GM23338 (cell line): ENCODE results near the gene CRLF3. TPM values are rescaled to one million over a fixed set of nuclear protein-coding genes. Genes with fewer than 3 reads are reported as not detected.
"Not testable (repeated sequence)": the region's sequence is repeated elsewhere in the genome, so short reads cannot be mapped to it uniquely, and the experiment has no call there.

Source experiments
- ATAC-seq: fragments of 200-7000 bp; cut with Tn5 transposase; 3 replicates; pipeline ENCODE4 v1.9.1; 2020
- DNase-seq: peaks from one replicate; pipeline ENCODE4 v3.0.0-alpha.2; 2015; ENCODE audit warnings: low spot score
- H2AFZ ChIP-seq: fragments of 200-600 bp; sonication (generic); 2 replicates; pipeline ENCODE4 v1.8.0; 2016; ENCODE audit warnings: antibody characterized with exemption, mild to moderate bottlenecking, moderate library complexity
- H3F3A ChIP-seq: fragments of 200-600 bp; sonication (generic); replicated peaks from 2 replicates; pipeline ENCODE4 v1.8.0; 2017; ENCODE audit warnings: antibody characterized with exemption, mixed run types, low read depth
- H3K27ac ChIP-seq: fragments of 200-600 bp; sonication (generic); 2 replicates; pipeline ENCODE4 v1.6.1; 2016; ENCODE audit warnings: low read depth
- H3K27me3 ChIP-seq: fragments of 200-600 bp; sonication (generic); 2 replicates; pipeline ENCODE4 v1.8.0; 2016; ENCODE audit warnings: mild to moderate bottlenecking, mixed run types, moderate library complexity; ENCODE audit not compliant: insufficient read depth
- H3K36me3 ChIP-seq: fragments of 200-600 bp; sonication (generic); 2 replicates; pipeline ENCODE4 v1.8.0; 2016; ENCODE audit warnings: mild to moderate bottlenecking; ENCODE audit not compliant: insufficient read depth
- H3K4me1 ChIP-seq: fragments of 200-600 bp; sonication (generic); 2 replicates; pipeline ENCODE4 v1.8.0; 2016; ENCODE audit warnings: mild to moderate bottlenecking, moderate library complexity; ENCODE audit not compliant: insufficient read depth
- H3K4me2 ChIP-seq: fragments of 200-600 bp; sonication (generic); 2 replicates; pipeline ENCODE4 v1.7.1; 2017; ENCODE audit warnings: mixed run types
- H3K4me3 ChIP-seq: fragments of 200-600 bp; sonication (generic); 2 replicates; pipeline ENCODE4 v1.6.1; 2016; ENCODE audit warnings: mixed run types
- H3K79me2 ChIP-seq: fragments of 200-600 bp; sonication (generic); replicated peaks from 2 replicates; pipeline ENCODE4 v1.8.0; 2017; ENCODE audit warnings: mild to moderate bottlenecking; ENCODE audit not compliant: insufficient read depth
- H3K9me2 ChIP-seq: fragments of 200-600 bp; sonication (generic); 2 replicates; pipeline ENCODE4 v1.8.0; 2017; ENCODE audit not compliant: insufficient read depth
- H4K20me1 ChIP-seq: fragments of 200-600 bp; sonication (generic); replicated peaks from 2 replicates; pipeline ENCODE4 v1.8.0; 2017; ENCODE audit warnings: mild to moderate bottlenecking; ENCODE audit not compliant: insufficient read depth
- H3K27ac Mint-ChIP-seq: 2 replicates; pipeline ENCODE4 v1.8.0; 2020; ENCODE audit warnings: inconsistent platforms, mild to moderate bottlenecking, moderate library complexity, mixed read lengths
- H3K27me3 Mint-ChIP-seq: 3 replicates; pipeline ENCODE4 v1.8.0; 2022; ENCODE audit warnings: low read depth, mild to moderate bottlenecking, moderate library complexity, mixed read lengths, inconsistent platforms; ENCODE audit not compliant: insufficient read depth, poor library complexity
- H3K36me3 Mint-ChIP-seq: 3 replicates; pipeline ENCODE4 v1.8.0; 2021; ENCODE audit warnings: low read depth, mild to moderate bottlenecking, inconsistent platforms, moderate library complexity, mixed read lengths
- H3K4me1 Mint-ChIP-seq: 3 replicates; pipeline ENCODE4 v1.8.0; 2020; ENCODE audit warnings: mild to moderate bottlenecking, inconsistent platforms, mixed read lengths
- H3K4me3 Mint-ChIP-seq: 3 replicates; pipeline ENCODE4 v1.8.0; 2021; ENCODE audit warnings: moderate library complexity, mild to moderate bottlenecking, inconsistent platforms, mixed read lengths
- H3K9me3 Mint-ChIP-seq: 3 replicates; pipeline ENCODE4 v1.8.0; 2020; ENCODE audit warnings: moderate library complexity, mild to moderate bottlenecking, inconsistent platforms, mixed read lengths
- CREB1 ChIP-seq: fragments of 250-450 bp; sonication (Bioruptor Pico); IDR thresholded peaks from 2 replicates; pipeline ENCODE4 v1.5.0; 2020; ENCODE audit warnings: low read depth, mild to moderate bottlenecking, moderate library complexity
- ETS1 ChIP-seq: IDR thresholded peaks from 2 replicates; pipeline ENCODE4 v1.6.1; 2016; ENCODE audit warnings: antibody characterized with exemption
- EZH2phosphoT487 ChIP-seq: fragments of 200-600 bp; sonication (generic); IDR thresholded peaks from one replicate; pipeline ENCODE4 v1.8.1; 2018; ENCODE audit warnings: antibody characterized with exemption; ENCODE audit not compliant: unreplicated experiment
- JUNB ChIP-seq: IDR thresholded peaks from one replicate; pipeline ENCODE4 v1.6.1; 2016; ENCODE audit warnings: antibody characterized with exemption; ENCODE audit not compliant: unreplicated experiment
- NANOG ChIP-seq: IDR thresholded peaks from 2 replicates; pipeline ENCODE4 v1.6.1; 2016; ENCODE audit warnings: antibody characterized with exemption, borderline replicate concordance
- REST ChIP-seq: IDR thresholded peaks from one replicate; pipeline ENCODE4 v1.6.1; 2018; ENCODE audit warnings: antibody characterized with exemption; ENCODE audit not compliant: unreplicated experiment
- STAT1 ChIP-seq: IDR thresholded peaks from one replicate; pipeline ENCODE4 v1.6.1; 2016; ENCODE audit warnings: antibody characterized with exemption; ENCODE audit not compliant: unreplicated experiment
- ZNF331 ChIP-seq: fragments of 250-450 bp; sonication (Bioruptor Pico); IDR thresholded peaks from 2 replicates; pipeline ENCODE4 v1.5.0; 2020; ENCODE audit warnings: low read depth, mild to moderate bottlenecking, moderate library complexity
- polyA plus RNA-seq: library from polyadenylated mRNA; unstranded; fragments of >200 nt; fragmentation: Nextera tagmentation; extraction: Ambion mirVana; gene quantifications from 2 replicates; pipeline ENCODE4 v1.2.1, GENCODE V29; 2016
- total RNA-seq: library from RNA; depleted of rRNA; stranded (reverse); fragments of >200 nt; shearing (Covaris generic); gene quantifications from 2 replicates; pipeline ENCODE4 v1.2.3, GENCODE V29; 2014
- TF ChIP-seq, protein P1 (sequence below), 2 experiments: fragments of 200-600 bp in 1 of 2; sonication (generic) in 1 of 2; conservative IDR thresholded peaks; 2 replicates each; pipeline versions ENCODE4 v1.5.1 to v1.6.1; 2016 to 2017; ENCODE audit warnings: antibody characterized with exemption in 2 of 2, low read depth in 2 of 2, mild to moderate bottlenecking in 2 of 2, moderate library complexity in 1 of 2

The CRLF3 gene
- total and polyA plus RNA-seq, 2 experiments from 2014 or later: 24.2 to 28.6 TPM

- not testable (repeated sequence) for H3F3A ChIP-seq, DNase-seq, H3K36me3 ChIP-seq, H3K4me2 ChIP-seq, H3K27ac ChIP-seq, ATAC-seq, H3K4me3 Mint-ChIP-seq, H3K27ac Mint-ChIP-seq, H3K4me3 ChIP-seq, H3K27me3 Mint-ChIP-seq, H3K9me2 ChIP-seq, H3K27me3 ChIP-seq, H3K9me3 Mint-ChIP-seq, H3K4me1 ChIP-seq, H3K4me1 Mint-ChIP-seq, H2AFZ ChIP-seq
- peaks cover 14% of the 10 kb centered on the region; the same call in 2 of the 3 replicates for H3K36me3 Mint-ChIP-seq
- Histone ChIP-seq H4K20me1 (peaks cover 32% of the 10 kb centered on the region), H3K79me2 (peaks cover 100% of the 10 kb centered on the region)
Observed at GRCh38 chr17:30814860-30815259, 9.6 kb downstream of the CRLF3 start.

DNA sequence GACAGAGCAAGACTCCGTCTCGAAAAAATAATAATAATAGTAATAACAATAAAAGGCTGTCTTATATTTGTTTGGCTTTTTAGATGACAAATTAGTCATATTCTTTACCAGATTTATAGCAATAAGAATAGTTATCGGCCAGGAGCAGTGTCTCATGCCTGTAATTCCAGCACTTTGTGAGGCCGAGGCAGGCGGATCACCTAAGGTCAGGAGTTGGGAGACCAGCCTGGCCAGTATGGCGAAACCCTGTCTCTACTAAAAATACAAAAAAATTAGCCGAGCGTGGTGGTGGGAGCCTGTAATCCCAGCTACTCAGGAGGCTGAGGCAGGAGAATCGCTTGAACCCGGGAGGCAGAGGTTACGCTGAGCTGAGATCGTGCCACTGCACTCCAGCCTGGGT is 10.3 kb downstream of the CRLF3 start:
- not testable (repeated sequence) for H3K9me2 ChIP-seq, H3K9me3 Mint-ChIP-seq, H3K36me3 ChIP-seq, H3K4me2 ChIP-seq, H3K27ac Mint-ChIP-seq, H3K4me1 Mint-ChIP-seq, H3K27ac ChIP-seq, H3F3A ChIP-seq, H3K27me3 Mint-ChIP-seq, H3K4me3 Mint-ChIP-seq, H2AFZ ChIP-seq, ATAC-seq, DNase-seq, H3K27me3 ChIP-seq, H3K4me1 ChIP-seq, H3K4me3 ChIP-seq
- Histone ChIP-seq H3K79me2 (peaks cover 100% of the 10 kb centered on the region), H4K20me1 (peaks cover 31% of the 10 kb centered on the region)
- H3K36me3 Mint-ChIP-seq: peaks cover 16% of the 10 kb centered on the region; the same call in 2 of the 3 replicates

DNA sequence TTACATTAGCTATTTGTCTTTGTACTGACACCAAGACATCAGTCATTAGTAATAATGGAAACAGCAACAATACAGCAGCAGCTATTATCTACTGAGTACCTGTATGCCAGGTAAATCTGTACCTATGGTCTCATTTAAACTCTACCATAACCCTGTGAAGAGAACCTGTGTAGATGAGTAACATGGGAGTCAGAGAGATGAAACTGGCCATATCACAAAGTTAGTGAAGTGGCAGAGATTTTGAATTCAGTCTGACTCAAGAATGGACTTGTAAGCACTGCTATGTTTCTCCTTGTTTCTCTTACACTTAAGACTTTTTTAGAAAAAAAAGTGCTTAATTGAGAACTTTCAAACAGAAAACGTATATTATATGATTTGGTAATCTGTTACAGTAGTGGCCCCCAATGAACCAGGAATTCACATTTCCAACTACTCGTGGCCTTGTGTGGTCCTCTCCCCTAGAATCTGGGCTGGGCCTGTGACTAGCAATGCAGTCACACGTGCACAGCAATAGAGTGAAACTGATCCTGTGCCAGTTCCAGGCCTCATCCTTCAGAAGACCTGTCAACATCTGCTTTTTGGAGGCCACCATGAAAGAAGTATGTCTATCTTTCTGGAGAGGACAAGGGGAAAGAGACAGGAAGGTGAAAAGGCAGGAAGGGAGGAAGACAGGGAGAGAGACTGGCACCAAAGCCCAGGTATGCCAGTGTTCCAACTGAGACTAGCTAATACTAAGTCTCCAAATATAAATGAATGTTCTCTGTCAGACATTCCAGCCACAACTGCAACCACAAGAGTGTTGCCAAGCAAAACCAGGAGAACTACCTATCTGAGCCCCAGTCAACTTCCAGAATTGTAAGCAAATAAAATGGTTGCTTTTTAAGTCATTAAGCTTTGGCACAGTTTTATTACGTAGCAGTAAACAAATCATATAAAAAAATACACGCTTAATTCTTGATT is 12.0 kb downstream of the CRLF3 start:
- Histone ChIP-seq H3K4me1 (peaks cover 5% of the 10 kb centered on the region; the same call in 1 of the 2 replicates), H3K9me2 (no peaks in the 10 kb centered on the region), H3K27ac (no peak overlapping the region), H3K79me2 (peaks cover 94% of the 10 kb centered on the region), H3K4me2 (no peak overlapping the region), H4K20me1 (peaks cover 32% of the 10 kb centered on the region), H2AFZ (no peak overlapping the region), H3K36me3 (no peaks in the 10 kb centered on the region; the same call in 1 of the 2 replicates), H3K4me3 (no peak overlapping the region), H3F3A (no peaks in the 10 kb centered on the region), H3K27me3 (no peaks in the 10 kb centered on the region)
- H3K4me1 Mint-ChIP-seq: peaks cover 10% of the 10 kb centered on the region; the same call in 2 of the 3 replicates
- ATAC-seq: no peak
- no peak overlapping the region for H3K4me3 Mint-ChIP-seq
- no peaks in the 10 kb centered on the region for H3K9me3 Mint-ChIP-seq
- no peak overlapping the region; the same call in 1 of the 2 replicates for H3K27ac Mint-ChIP-seq
- H3K36me3 Mint-ChIP-seq: peaks cover 11% of the 10 kb centered on the region; the same call in 2 of the 3 replicates
- no peaks in the 10 kb centered on the region for H3K27me3 Mint-ChIP-seq
- no peak for DNase-seq
- no peak for TF ChIP-seq NANOG
- no peak for TF ChIP-seq EZH2phosphoT487
- TF ChIP-seq, protein P1, sequence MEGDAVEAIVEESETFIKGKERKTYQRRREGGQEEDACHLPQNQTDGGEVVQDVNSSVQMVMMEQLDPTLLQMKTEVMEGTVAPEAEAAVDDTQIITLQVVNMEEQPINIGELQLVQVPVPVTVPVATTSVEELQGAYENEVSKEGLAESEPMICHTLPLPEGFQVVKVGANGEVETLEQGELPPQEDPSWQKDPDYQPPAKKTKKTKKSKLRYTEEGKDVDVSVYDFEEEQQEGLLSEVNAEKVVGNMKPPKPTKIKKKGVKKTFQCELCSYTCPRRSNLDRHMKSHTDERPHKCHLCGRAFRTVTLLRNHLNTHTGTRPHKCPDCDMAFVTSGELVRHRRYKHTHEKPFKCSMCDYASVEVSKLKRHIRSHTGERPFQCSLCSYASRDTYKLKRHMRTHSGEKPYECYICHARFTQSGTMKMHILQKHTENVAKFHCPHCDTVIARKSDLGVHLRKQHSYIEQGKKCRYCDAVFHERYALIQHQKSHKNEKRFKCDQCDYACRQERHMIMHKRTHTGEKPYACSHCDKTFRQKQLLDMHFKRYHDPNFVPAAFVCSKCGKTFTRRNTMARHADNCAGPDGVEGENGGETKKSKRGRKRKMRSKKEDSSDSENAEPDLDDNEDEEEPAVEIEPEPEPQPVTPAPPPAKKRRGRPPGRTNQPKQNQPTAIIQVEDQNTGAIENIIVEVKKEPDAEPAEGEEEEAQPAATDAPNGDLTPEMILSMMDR (conservative IDR thresholded peaks at IDR 0.05; ENCODE audit: low read depth in 2 of 2): no peak
- TF ChIP-seq JUNB: no peak
- no peak for TF ChIP-seq ZNF331
- no peak for TF ChIP-seq ETS1
- TF ChIP-seq REST: no peak
- TF ChIP-seq STAT1: no peak
- TF ChIP-seq CREB1 (CRISPR knock-in tag): no peak
